ENCODE data around the gene EGFL6. TPM values are rescaled to one million over a fixed set of nuclear protein-coding genes. Genes with fewer than 3 reads are reported as not detected.
A peak's percentile ranks its signal among the peaks of the same experiment; 100 is the strongest.

The EGFL6 gene
- total RNA-seq, 1 donor from 2014 or later: not detected

- Histone ChIP-seq H3K9me3 (replicated peaks) (no peaks in the 10 kb centered on the region), H3K4me3 (peak overlapping the region; percentile 71), H3K27ac (replicated peaks) (peak overlapping the region; percentile 96), H3K4me1 (peaks cover 21% of the 10 kb centered on the region), H3K27me3 (ENCODE audit: low read depth) (no peaks in the 10 kb centered on the region), H3K36me3 (no peaks in the 10 kb centered on the region)
- intact Hi-C loops (cut with micrococcal nuclease): loop anchor here (5.0 to 10.0 kb wide), 2 partner anchors 92 to 380 kb away; no protein-coding TSS in a partner anchor
- TF ChIP-seq CTCF (IDR thresholded peaks at IDR 0.05; ENCODE audit: borderline replicate concordance): no peak
- DNase-seq: no peak
These were observed 82.9 kb downstream of the EGFL6 start for GRCh38 chrX:13652287-13652793.

GRCh38 chrX:13652850-13653693 lies 83.7 kb downstream of the EGFL6 start, which contains the start of gene TCEANC:
Gene TCEANC, plus strand, starts transcription at chrX:13653141. Its CDS starts 9,368 bp downstream, at chrX:13662509.
- no peak for TF ChIP-seq CTCF (IDR thresholded peaks at IDR 0.05; ENCODE audit: borderline replicate concordance)
- intact Hi-C loops (cut with micrococcal nuclease): loop anchor here (5.0 to 10.0 kb wide), 2 partner anchors 92 to 379 kb away; no protein-coding TSS in a partner anchor
- Histone ChIP-seq H3K36me3 (no peaks in the 10 kb centered on the region), H3K4me3 (peak within 1 kb of the TSS; percentile 71), H3K9me3 (replicated peaks) (no peaks in the 10 kb centered on the region), H3K4me1 (peaks cover 14% of the 10 kb centered on the region), H3K27me3 (ENCODE audit: low read depth) (no peaks in the 10 kb centered on the region), H3K27ac (replicated peaks) (peak within 1 kb of the TSS; percentile 96)
- peak; percentile 94 for DNase-seq

GRCh38 chrX:13654116-13654515 lies 84.7 kb downstream of the EGFL6 start:
- H3K27me3 ChIP-seq (ENCODE audit: low read depth): no peaks in the 10 kb centered on the region
- intact Hi-C loops (cut with micrococcal nuclease): loop anchor here (5.0 to 10.0 kb wide), 2 partner anchors 91 to 378 kb away; no protein-coding TSS in a partner anchor

GRCh38 chrX:13655674-13656073 lies 86.3 kb downstream of the EGFL6 start:
- H3K4me3 ChIP-seq: no peak overlapping the region
- H3K4me1 ChIP-seq: peaks cover 19% of the 10 kb centered on the region
- no peak for DNase-seq
- intact Hi-C loops (cut with micrococcal nuclease): loop anchor here (10.0 kb wide), 1 partner anchor 89 kb away; no protein-coding TSS in a partner anchor
- H3K27me3 ChIP-seq (ENCODE audit: low read depth): no peaks in the 10 kb centered on the region
- no peaks in the 10 kb centered on the region for H3K9me3 ChIP-seq (replicated peaks)
- H3K27ac ChIP-seq (replicated peaks): no peak overlapping the region
- TF ChIP-seq CTCF (IDR thresholded peaks at IDR 0.05; ENCODE audit: borderline replicate concordance): no peak
- H3K36me3 ChIP-seq: peaks cover 7% of the 10 kb centered on the region

More at GRCh38 chrX:13654116-13654515, 84.7 kb downstream of the EGFL6 start:
- Histone ChIP-seq H3K4me1 (peaks cover 17% of the 10 kb centered on the region), H3K27ac (replicated peaks) (peak overlapping the region; percentile 96), H3K36me3 (no peaks in the 10 kb centered on the region), H3K4me3 (peak overlapping the region; percentile 71), H3K9me3 (replicated peaks) (no peaks in the 10 kb centered on the region)
- DNase-seq: no peak
- TF ChIP-seq CTCF (IDR thresholded peaks at IDR 0.05; ENCODE audit: borderline replicate concordance): no peak

- Histone ChIP-seq H3K9me3 (replicated peaks) (no peaks in the 10 kb centered on the region), H3K27me3 (ENCODE audit: low read depth) (no peaks in the 10 kb centered on the region), H3K4me1 (peaks cover 13% of the 10 kb centered on the region), H3K4me3 (no peak overlapping the region), H3K27ac (replicated peaks) (peak overlapping the region; percentile 66), H3K36me3 (peaks cover 16% of the 10 kb centered on the region)
- peak; percentile 70 for TF ChIP-seq CTCF (IDR thresholded peaks at IDR 0.05; ENCODE audit: borderline replicate concordance)
- no peak for DNase-seq
- intact Hi-C loops (cut with micrococcal nuclease): loop anchor here (10.0 kb wide), 1 partner anchor 86 kb away; no protein-coding TSS in a partner anchor
These were observed 89.2 kb downstream of the EGFL6 start for GRCh38 chrX:13658602-13659001.

Measured in left ventricle myocardium inferior (tissue), 1 donor.